Ramos (cell line): ENCODE results near the gene N4BP2.

ENCODE experiments used
- in situ Hi-C: fragments of 300-500 bp; cut with MboI; formaldehyde crosslinking; loops from one replicate; pipeline ENCODE4 v1.14.3; 2022; ENCODE audit warnings: low sequenced_read_pairs; ENCODE audit not compliant: unreplicated experiment

The N4BP2 gene

DNA sequence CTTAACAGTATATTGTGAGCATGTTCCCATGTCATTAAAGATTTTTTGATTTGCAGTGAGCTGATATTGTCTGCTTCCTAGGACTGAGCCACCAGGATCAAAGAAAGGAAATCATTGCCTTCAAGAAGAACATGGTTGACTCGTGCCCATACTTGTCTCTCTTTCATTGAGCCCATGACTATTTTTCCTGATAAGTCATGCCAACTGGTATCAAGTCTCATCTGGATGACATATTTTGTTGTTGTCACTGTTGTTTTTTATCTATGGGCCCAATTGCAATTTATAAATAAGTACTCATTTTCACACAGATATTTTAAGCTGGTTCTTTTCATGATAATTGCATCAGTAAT, 130.0 kb downstream of the N4BP2 start:
- in situ Hi-C loops = loop anchor here (10.0 to 25.0 kb wide), 3 partner anchors 801 to 1424 kb away; partner anchors contain the start of gene RFC1

DNA sequence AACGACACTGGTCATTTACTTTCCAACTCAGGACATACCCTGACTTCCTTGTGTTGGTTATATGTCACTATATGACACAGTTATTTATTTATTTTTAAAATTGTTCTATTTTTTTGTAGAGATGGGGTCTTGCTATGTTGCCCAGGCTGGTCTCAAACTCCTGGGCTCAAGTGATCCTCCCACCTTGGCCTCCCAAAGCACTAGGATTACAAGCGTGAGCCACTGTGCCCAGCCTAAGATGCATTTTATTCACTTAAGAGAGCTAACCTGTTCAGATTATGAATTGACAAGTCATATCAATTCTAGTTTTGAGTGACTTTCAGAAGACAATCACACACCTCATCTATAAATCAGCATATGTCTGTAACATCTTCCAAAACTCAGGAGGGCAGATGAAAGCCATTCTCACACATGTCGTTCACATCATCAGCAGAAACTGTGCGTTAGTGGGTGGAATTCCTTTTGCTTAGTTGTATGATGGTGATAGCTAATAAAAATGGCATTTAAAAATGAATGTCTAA, 130.8 kb downstream of the N4BP2 start:
- in situ Hi-C loops = loop anchor here (10.0 to 25.0 kb wide), 3 partner anchors 800 to 1425 kb away; partner anchors contain the start of gene RFC1

DNA sequence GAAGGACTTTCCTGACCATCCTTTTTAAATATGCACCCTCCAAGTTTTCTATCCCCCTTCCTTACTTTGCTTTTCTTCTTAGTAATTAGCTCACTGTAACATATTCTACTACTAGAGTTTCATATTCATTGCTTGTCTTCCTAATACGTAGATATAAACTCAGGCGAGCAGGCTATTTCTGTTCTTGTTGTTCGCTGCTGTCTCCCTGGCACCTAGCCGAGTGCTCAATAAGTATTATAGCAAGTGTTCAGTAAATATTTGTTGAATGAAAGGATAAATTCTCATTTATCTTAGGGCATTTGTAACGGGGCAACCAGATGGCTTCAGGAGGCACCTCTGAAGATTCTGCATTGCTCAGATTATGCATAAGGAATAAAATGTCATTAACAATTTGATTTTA, 133.4 kb downstream of the N4BP2 start:
- in situ Hi-C loops = loop anchor here (25.0 kb wide), 2 partner anchors 797 to 1428 kb away; no protein-coding TSS in a partner anchor

DNA sequence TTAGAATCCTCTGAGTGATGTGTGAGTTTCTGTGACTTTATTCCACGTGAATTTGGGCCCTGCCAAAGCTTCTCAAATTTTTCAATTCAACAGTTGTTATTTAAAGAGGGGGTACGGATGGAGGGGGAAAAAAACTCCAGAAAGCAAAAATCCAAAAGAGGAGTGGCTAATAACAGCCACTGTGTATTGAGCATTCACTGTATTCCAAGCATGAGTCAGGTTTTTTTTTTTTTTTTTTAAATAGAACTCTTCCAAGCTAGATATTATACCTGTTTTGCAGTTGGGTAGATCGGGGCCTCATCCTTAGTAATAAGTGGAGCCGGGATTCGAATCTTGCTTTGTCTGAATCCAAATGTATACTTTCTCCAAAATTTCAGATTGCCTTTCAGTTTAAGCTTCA, 133.8 kb downstream of the N4BP2 start:
- in situ Hi-C loops = loop anchor here (25.0 kb wide), 2 partner anchors 797 to 1428 kb away; no protein-coding TSS in a partner anchor

DNA sequence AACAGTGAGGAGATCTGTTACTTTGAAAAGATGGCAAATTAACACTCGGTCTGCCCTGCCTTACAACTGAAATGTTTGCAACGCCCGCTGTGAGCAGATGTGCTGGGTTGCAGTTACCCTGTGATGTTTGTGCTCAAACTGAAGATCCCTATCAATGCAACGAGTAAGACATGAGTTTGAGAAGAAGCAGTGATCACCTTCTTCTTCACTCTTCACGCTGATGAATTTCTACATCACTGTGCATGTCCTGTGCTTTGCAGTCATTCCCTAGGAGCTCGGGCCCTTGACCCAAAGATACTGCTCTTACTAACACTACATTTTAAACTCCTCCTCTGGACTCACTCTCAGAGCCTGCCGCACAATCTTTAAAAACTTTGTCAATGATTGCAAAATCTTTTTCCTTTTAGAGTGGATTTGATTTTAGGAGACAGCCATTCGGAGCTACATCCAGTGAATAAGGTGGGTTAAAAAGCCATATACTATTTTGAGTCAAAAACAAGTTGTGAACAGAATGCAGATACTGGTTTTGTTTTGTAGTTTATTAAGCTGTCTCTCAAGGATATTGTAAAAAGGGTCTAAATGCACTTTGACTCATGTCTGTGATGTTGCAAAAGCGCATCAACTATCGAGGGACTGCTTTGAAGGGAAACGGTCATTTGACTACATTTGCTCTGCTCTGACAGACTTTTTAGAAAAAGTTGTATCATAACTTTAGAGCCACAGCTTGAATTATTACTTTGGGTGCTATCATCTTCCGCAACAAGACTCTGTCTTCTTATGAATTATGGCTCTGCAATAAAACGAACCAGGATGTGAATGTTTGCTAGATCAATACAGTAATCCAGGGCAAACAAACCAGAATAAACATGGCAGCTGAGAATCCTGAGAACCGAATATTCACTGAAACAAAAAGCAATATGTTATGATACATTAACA, 134.5 kb downstream of the N4BP2 start:
- in situ Hi-C loops = loop anchor here (25.0 kb wide), 2 partner anchors 796 to 1429 kb away; no protein-coding TSS in a partner anchor

DNA sequence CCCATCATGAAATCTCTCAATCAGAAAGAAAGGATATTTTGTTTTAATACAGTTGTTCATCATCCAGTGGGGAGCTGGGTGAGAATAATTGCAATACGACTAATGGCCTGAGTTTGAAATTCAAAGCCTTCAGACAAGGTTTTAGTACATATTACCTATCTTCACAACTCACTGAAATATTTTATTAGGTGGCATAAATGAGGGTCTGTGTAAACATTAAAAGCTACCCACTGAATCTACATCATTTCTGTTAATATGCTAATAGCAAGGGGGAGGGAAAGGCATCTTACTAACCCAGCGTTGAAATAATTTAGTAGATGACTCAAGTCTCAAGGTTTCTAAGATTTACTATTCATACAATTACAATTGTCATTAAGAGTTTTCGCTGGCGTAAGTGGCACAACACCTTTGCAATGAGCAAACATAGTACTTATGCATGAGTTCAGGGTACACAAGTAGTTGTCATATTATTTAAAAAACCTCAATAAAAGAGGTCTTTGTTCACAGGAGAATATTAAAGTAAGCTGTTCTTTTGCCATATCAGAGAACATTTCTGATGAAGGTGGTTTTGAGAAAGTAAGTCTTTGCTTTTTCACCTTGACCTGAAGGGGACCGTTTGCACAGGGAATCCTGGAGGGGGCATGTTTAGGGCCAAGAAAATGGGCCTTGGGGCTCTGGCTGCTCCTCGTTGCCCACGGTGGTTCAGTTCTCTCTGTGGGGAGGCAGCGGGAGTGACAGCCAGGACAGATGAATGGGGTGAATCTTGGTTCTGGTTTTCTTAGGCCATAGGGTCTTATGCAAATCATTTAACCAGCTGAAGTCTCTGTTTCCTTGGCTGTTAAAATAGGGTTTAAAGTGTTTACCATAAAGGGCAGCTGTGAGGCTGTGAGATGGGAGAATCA, 135.7 kb downstream of the N4BP2 start:
- in situ Hi-C loops = loop anchor here (25.0 kb wide), 2 partner anchors 795 to 1430 kb away; no protein-coding TSS in a partner anchor

DNA sequence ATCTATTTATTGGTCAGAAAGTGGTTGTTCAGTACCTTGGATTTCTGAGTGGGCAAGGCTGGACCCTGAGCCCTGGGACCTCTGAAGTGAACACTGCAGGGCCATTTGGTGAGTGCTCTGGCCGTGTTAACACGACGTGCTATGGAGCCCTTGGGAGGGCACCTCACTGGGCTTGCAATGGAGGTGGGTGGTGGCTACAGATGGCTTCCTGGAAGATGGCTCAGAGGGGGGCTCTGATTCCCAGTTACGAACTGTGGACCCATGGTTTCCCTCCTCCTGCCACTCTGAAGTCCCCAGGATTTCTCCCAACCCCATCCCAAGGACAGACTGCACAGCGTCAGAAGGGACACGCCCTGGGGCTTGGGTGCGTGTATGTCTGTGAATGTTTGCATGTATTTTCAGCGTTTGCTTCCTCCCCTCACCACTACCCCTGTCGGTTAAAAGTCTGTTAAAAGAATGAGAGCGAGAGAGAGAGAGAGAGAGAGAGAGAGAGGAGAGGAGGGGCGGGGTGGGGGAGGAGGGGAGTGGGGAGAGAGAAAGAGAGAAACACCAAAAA, 136.4 kb downstream of the N4BP2 start:
- in situ Hi-C loops = loop anchor here (25.0 kb wide), 2 partner anchors 794 to 1431 kb away; no protein-coding TSS in a partner anchor

DNA sequence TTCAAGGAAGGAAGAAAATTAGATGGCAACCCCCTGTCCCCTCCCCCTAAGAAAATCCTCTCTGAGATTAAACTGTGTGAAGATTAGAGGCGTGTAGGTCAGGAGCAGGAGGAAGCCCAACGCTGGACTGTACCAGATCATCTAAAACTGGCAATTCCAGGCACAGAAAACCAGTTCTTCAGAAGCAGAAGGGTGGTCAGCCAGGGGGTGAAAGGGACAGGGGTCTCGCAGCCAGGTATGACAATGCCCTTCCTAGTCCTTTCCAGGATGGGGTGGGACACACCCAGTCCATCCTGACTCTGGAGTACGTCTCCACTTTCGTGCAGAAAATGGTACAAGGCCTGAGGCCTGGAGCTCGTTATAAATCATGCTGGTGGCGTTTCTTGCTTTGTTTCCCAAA, 136.9 kb downstream of the N4BP2 start:
- in situ Hi-C loops = loop anchor here (25.0 kb wide), 2 partner anchors 794 to 1431 kb away; no protein-coding TSS in a partner anchor

DNA sequence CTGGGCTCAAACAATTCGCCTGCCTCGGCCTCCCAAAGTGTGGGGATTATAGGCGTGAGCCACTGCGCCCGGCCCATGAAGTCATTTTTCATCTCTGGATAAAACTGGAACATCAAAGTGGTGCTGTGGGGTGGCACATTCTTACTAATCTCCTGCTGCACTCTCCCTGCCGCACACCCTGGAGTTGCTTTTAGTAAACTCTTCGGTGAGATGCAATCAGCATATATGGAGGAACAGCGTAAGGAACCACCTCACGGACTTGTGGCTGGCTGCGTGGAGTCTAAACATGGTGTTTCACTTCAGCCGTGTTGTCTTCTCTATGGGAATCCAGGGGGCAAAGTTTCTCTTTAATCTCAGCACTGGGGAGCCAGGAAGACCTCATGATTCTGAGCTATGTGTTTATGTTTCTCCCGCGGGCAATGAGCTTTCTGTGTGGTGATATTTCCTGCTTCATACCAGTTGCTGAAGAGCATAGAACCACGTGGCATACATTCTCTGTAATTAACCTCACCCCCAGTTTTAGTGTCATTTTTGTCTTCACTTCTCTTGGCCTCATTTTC, 138.0 kb downstream of the N4BP2 start:
- in situ Hi-C loops = loop anchor here (5.0 to 25.0 kb wide), 3 partner anchors 113 to 1432 kb away; no protein-coding TSS in a partner anchor

DNA sequence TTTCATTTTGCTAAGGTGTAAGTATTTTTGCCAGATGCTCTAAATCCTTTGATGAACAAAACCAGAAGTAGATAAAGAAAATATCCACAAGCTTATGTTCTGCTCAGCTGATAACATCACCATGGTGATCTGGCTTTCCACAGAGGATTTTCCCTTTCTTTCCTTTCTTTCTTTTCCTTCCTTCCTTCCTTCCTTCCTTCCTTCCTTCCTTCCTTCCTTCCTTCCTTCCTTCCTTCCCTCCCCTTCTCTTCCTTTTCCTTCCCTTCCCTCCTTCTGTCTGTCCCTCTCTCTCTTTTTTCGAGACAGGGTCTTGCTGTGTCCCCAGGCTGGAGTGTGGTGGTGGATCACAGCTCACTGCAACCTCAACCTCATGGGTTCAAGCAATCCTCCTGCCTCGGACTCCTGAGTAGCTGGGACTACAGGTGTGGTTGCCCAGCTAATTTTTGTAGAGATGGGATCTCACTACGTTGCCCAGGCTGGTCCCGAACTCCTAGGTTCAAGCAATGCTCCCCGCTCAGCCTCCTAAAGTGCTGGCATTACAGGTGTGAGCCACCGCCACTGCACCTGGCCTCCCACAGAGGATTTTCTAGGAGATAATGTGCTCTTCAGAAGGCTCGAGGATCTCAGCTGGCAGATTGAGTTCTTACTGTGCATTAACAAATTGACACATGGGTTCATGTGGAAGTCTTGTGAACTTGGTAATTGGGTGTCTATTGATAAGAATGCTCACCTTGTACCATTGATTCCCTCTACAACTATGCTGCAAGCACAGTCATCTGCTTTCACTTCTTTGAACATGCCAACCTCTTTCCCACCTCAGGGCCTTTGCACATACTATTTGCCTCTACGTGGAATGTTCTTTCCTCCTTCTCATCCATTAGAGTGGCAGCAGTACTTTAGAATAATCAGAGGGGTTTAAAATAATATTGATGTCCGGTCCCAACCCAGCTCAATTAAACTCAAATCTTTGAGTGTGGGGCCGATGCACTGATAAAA, 138.8 kb downstream of the N4BP2 start:
- in situ Hi-C loops = loop anchor here (5.0 to 25.0 kb wide), 3 partner anchors 112 to 1433 kb away; no protein-coding TSS in a partner anchor

DNA sequence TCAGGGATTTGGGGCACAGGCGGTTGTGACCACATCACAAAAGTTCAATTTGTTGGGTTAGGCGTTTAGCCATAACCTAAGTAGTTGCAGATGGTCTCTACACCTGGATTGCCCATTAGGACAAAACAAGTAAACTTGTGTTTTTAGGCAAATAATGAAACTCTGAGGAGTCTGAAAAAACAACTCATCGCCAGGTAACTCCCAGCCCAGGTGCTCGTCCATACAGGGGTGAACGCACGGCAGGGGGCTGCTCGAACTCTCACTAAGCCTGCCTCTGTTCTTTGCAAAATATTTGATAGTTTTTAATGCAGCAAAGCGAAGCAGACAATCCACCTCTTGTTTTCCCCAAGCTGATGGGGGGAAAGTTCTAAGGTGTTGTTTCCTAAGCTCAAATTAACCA, 139.6 kb downstream of the N4BP2 start:
- in situ Hi-C loops = loop anchor here (5.0 to 25.0 kb wide), 3 partner anchors 111 to 1434 kb away; no protein-coding TSS in a partner anchor

DNA sequence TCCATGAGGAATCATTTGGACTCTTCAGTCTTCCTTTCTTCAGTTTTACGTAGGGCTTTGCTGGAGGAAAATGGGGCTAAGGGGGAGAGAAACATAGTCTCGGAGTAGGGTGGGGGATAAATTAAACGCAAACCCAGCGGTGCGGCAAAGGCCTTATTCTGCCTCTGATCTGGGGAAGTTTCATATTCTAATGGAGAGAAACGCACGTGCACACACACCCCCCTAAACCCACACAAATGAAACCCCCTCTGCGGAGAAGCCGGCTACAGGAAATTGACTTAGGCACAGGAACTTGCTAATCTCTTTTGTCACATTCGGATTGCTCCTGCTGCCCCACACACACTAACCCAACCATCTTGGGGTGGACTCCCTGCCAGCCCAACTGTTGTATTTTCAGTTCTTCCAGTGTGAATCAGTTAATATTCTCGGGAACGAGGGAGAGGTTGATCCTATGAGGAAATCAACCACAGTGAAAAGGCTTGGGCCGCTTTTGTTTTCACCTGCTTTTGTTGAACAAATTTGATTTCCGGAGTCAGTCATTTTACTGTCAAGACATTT, 140.2 kb downstream of the N4BP2 start, which contains the start of gene RHOH:
TSS of gene RHOH (plus strand) at position 308 of the 558 bp plus-strand sequence. CDS start 46,356 bp downstream, outside the sequence.
- in situ Hi-C loops = loop anchor here (5.0 to 25.0 kb wide), 3 partner anchors 110 to 1435 kb away; no protein-coding TSS in a partner anchor

DNA sequence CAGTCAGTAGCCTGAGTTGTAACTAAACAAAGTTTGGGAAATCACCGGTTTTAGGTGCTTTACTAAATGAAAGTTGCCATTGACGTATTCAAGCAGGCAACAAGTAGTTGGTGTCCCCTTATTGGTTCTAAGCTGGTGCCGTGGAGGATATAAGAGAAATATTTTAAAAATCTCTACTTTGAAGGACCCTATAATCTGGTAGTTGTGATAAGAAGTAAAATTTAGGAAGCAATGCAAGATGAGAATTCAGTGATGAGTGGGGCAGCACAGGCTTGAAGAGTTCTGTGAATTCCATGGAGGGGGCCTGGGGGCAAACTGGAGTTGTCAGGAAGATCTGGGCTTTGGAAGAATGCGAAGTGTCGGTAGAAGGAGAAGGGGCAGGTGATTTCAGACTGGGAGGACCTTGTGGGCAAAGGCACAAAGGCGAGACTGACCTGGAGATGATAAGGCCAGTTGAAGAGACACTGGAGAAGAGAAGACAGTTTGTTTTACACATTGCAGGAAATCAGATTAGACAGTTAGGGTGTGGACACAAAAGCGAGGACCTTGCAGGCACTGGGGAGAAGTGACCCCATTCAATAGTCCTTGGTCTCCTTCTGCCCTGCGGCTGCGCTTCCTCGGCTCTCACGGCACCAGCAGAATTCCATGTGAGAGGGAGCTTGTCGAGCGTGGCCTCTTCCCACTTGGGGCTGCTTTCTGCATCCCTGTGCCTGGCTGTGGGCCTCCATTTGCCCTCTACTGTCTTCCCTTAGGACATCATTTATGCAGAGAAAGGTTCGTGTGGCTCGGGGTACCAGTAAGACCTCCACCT, 141.4 kb downstream of the N4BP2 start:
- in situ Hi-C loops = loop anchor here (5.0 to 25.0 kb wide), 3 partner anchors 109 to 1436 kb away; no protein-coding TSS in a partner anchor

DNA sequence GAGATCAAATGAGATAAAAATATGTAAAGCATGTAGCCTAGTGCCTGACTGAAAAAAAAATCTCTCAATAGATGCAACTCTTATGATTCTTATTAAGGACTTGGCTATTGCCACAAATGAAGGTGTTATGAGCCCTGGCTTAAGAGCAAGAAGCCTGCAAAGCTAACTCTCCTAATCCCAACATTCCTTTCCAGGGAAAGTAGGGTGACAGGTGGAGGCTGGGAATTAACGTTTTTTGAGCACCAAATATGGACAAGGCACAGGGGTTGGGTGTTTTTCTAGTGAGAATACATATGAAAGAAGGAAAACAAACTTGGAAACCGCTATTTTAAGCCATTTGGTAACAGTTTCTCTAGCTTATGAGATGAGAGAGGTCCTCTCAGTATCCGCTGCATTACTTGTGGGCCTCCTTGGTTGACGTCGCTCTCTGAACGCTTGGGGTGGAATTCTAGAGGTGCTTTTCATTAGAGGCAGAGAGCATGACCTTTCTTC, 142.6 kb downstream of the N4BP2 start:
- in situ Hi-C loops = loop anchor here (5.0 to 25.0 kb wide), 3 partner anchors 108 to 1437 kb away; no protein-coding TSS in a partner anchor

DNA sequence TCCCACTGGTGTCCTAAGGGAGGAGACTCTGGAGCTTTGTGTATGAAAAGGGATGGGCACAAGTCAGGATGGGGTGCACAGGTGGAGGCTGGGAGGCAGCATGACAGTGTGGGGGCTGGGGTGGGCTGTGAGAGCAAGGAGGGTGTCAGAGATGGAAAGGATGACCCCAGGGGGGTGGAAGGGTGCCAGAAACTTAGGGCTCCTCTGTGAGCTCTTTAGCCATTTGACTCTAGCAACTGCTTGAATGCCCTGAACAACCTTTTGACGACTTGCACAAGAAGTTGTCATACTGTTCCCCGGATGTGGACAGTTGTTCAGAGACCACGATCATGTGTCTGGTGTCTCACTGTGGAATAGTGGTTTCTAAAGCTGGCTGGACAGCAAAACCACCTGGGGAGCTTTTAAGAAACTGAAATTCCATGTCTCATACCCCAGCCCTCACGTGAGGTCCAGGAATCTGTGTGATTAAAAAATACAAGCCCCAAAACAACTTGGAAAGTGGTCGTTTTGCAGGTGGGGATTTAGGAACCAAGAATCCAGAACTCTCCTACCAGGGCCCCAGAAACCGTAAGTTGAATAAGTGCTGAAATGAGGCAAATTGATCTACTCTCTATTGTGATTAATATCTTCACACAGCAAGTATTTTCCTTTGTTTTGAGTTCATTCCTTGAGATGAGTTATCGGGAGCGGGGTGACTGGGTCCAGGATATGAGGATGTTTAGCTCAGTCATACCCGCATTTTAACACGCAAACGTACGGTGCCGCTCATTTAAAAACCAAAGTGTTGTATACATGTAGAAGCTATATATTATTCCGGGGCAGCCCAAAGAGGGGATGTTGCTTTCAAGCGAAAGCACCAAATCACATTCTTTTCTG, 143.6 kb downstream of the N4BP2 start:
- in situ Hi-C loops = loop anchor here (5.0 to 25.0 kb wide), 3 partner anchors 107 to 1438 kb away; no protein-coding TSS in a partner anchor
